ENCODE measurements around the gene NPSR1.
"Not testable (repeated sequence)": the region's sequence is repeated elsewhere in the genome, so short reads cannot be mapped to it uniquely, and the experiment has no call there.

NPSR1 gene

DNA sequence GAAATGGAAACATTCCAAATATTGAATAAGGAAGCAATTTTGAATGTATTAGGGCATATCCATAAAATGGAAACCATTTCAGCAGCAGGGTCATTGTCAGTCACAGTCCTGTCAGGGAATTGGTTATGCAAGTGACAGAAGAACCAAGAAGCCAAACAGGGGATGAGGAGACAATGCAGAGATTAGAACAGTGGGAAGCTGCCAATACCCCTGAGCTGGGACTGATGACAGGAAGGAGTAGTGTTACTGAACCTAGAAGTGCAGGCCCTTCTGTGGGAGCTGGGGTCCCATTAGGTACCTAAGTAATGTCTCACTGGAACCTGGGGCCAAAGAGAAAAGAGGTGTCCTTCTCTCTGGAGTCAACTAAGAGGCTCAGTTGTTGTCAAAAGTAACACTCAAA, 37.6 kb upstream of the NPSR1 start (continued):
- TF ChIP-seq, protein P1, sequence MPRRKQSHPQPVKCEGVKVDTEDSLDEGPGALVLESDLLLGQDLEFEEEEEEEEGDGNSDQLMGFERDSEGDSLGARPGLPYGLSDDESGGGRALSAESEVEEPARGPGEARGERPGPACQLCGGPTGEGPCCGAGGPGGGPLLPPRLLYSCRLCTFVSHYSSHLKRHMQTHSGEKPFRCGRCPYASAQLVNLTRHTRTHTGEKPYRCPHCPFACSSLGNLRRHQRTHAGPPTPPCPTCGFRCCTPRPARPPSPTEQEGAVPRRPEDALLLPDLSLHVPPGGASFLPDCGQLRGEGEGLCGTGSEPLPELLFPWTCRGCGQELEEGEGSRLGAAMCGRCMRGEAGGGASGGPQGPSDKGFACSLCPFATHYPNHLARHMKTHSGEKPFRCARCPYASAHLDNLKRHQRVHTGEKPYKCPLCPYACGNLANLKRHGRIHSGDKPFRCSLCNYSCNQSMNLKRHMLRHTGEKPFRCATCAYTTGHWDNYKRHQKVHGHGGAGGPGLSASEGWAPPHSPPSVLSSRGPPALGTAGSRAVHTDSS (tag by site-specific recombination; IDR thresholded peaks at IDR 0.05), result no peak
- TF ChIP-seq ZNF596 (tag by site-specific recombination; IDR thresholded peaks at IDR 0.05), result no peak
- no peak for TF ChIP-seq ZNF341 (tag by site-specific recombination; IDR thresholded peaks at IDR 0.05; ENCODE audit: low read depth)

DNA sequence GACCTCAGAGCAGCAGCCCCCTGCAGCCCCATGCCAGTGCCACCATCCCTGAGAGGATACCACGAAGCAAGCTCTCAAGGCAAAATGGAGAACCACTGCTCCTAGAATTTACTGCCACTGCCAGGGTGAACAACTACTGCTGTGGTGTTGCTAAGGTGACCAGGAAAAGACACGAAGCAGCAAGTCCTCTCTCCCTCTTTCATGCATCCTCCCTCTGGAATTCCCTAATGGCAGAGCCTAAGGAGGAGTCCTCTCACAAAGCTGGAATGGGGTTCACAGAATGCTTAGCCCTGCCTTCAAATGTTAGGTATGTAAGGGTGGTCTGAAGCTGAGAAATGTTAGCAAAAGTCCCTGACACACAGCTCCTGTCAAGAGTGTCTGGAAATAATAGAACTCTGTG, 35.8 kb upstream of the NPSR1 start:
- ChIA-PET CTCF (no interaction called here), POLR2A (interaction anchor here (0.5 kb wide), 1 partner anchor 1406 kb away, joined by 3 read pairs; no protein-coding TSS in a partner anchor)
- Histone ChIP-seq H3K36me3 (ENCODE audit: control insufficient read depth in 2 of 2, insufficient read depth in 1 of 2, low read length in 2 of 2) (no peaks in the 10 kb centered on the region), H3K9me3 (ENCODE audit: control insufficient read depth, insufficient read depth, low read depth, low read length) (no peaks in the 10 kb centered on the region), H3K27ac (ENCODE audit: extremely low read depth, low read depth, low read length) (no peak overlapping the region), H3K4me1 (ENCODE audit: control insufficient read depth, insufficient read depth, low read length) (no peaks in the 10 kb centered on the region), H3K4me3 (ENCODE audit: low read depth, low read length) (no peak overlapping the region)
- no peak for TF ChIP-seq MYNN (tag by site-specific recombination; IDR thresholded peaks at IDR 0.05; ENCODE audit: borderline replicate concordance)
- no peak for TF ChIP-seq ZNF792 (tag by site-specific recombination; IDR thresholded peaks at IDR 0.05)
- TF ChIP-seq, protein P2, sequence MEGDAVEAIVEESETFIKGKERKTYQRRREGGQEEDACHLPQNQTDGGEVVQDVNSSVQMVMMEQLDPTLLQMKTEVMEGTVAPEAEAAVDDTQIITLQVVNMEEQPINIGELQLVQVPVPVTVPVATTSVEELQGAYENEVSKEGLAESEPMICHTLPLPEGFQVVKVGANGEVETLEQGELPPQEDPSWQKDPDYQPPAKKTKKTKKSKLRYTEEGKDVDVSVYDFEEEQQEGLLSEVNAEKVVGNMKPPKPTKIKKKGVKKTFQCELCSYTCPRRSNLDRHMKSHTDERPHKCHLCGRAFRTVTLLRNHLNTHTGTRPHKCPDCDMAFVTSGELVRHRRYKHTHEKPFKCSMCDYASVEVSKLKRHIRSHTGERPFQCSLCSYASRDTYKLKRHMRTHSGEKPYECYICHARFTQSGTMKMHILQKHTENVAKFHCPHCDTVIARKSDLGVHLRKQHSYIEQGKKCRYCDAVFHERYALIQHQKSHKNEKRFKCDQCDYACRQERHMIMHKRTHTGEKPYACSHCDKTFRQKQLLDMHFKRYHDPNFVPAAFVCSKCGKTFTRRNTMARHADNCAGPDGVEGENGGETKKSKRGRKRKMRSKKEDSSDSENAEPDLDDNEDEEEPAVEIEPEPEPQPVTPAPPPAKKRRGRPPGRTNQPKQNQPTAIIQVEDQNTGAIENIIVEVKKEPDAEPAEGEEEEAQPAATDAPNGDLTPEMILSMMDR (tag by site-specific recombination; IDR thresholded peaks at IDR 0.05), result no peak
- no peak for TF ChIP-seq ZNF175 (tag by site-specific recombination; IDR thresholded peaks at IDR 0.05)
- no peak for TF ChIP-seq KLF10 (tag by site-specific recombination; IDR thresholded peaks at IDR 0.05)
- TF ChIP-seq ZNF211 (tag by site-specific recombination; IDR thresholded peaks at IDR 0.05; ENCODE audit: low read depth), result no peak
- TF ChIP-seq ZNF184 (tag by site-specific recombination; IDR thresholded peaks at IDR 0.05), result no peak
- TF ChIP-seq ZNF48 (tag by site-specific recombination; IDR thresholded peaks at IDR 0.05), result no peak
- no peak for TF ChIP-seq ZNF670 (tag by site-specific recombination; IDR thresholded peaks at IDR 0.05; ENCODE audit: low read depth)
- TF ChIP-seq, protein P3, sequence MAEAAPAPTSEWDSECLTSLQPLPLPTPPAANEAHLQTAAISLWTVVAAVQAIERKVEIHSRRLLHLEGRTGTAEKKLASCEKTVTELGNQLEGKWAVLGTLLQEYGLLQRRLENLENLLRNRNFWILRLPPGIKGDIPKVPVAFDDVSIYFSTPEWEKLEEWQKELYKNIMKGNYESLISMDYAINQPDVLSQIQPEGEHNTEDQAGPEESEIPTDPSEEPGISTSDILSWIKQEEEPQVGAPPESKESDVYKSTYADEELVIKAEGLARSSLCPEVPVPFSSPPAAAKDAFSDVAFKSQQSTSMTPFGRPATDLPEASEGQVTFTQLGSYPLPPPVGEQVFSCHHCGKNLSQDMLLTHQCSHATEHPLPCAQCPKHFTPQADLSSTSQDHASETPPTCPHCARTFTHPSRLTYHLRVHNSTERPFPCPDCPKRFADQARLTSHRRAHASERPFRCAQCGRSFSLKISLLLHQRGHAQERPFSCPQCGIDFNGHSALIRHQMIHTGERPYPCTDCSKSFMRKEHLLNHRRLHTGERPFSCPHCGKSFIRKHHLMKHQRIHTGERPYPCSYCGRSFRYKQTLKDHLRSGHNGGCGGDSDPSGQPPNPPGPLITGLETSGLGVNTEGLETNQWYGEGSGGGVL (tag by site-specific recombination; IDR thresholded peaks at IDR 0.05), result no peak
- TF ChIP-seq ZNF629 (tag by site-specific recombination; IDR thresholded peaks at IDR 0.05), result no peak

DNA sequence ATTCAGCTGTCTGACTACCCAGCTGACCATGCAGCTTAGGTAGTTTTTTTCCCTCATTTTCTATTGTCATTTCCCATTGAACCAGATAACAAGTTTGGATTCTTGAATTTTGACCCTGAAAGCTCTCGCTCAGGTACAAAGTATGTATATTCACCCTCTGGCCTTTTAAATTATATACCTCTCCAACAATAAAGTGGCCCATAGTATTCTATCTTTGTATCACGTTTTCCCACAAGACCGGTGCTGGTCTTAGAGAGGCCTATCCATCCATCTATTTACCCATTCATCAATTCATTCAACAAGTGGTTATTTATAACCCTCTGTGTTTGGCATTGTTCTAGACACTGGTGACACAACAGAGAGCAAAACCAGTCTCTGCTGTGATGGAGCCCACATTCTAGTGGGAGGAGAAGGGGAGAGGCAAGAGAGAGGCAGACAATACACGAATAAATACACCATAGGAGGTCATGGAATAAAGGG, 35.2 kb upstream of the NPSR1 start:
- H3K9me3 ChIP-seq (ENCODE audit: control insufficient read depth, insufficient read depth, low read depth, low read length), result no peaks in the 10 kb centered on the region
- TF ChIP-seq TCF7L2 (IDR thresholded peaks at IDR 0.05; ENCODE audit: borderline replicate concordance, low read depth, low read length), result no peak
- ChIA-PET POLR2A (interaction anchor here (0.5 kb wide), 1 partner anchor 1405 kb away, joined by 3 read pairs; no protein-coding TSS in a partner anchor), CTCF (no interaction called here)
- no peak overlapping the region for H3K27ac ChIP-seq (ENCODE audit: extremely low read depth, low read depth, low read length)
- H3K4me1 ChIP-seq (ENCODE audit: control insufficient read depth, insufficient read depth, low read length), result no peaks in the 10 kb centered on the region
- no peak overlapping the region for H3K4me3 ChIP-seq (ENCODE audit: low read depth, low read length)
- no peaks in the 10 kb centered on the region for H3K36me3 ChIP-seq (ENCODE audit: control insufficient read depth in 2 of 2, insufficient read depth in 1 of 2, low read length in 2 of 2)

DNA sequence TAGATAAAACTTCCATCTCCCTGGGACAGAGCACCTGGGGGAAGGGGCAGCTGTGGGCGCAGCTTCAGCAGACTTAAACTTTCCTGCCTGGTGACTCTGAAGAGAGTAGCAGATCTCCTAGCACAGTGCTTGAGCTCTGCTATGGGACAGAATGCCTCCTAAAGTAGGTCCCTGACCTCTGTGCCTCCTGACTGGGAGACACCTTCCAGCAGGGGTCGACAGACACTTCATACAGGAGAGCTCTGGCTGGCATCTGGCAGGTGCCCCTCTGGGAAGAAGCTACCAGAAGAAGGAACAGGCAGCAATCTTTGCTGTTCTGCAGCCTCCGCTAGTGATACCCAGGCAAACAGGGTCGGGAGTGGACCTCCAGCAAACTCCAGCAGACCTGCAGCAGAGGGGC, 29.4 kb upstream of the NPSR1 start:
- POLR2A ChIA-PET; H3K4me1 ChIP-seq (ENCODE audit: control insufficient read depth, insufficient read depth, low read length); H3K4me3 ChIP-seq (ENCODE audit: low read depth, low read length); H3K9me3 ChIP-seq (ENCODE audit: control insufficient read depth, insufficient read depth, low read depth, low read length); H3K36me3 ChIP-seq (ENCODE audit: control insufficient read depth in 2 of 2, insufficient read depth in 1 of 2, low read length in 2 of 2); H3K27ac ChIP-seq (ENCODE audit: extremely low read depth, low read depth, low read length): not testable (repeated sequence)
- CTCF ChIA-PET, result interaction anchor here (0.6 to 0.7 kb wide), 2 partner anchors 16 to 33 kb away, joined by 3 to 4 read pairs; no protein-coding TSS in a partner anchor

All from HEK293 (cell line).